Endodermal cell (in vitro differentiated cells): ENCODE data around the gene ZFYVE28. TPM values are rescaled to one million over a fixed set of nuclear protein-coding genes. Genes with fewer than 3 reads are reported as not detected.

Source experiments
- DNase-seq: peaks from one replicate; pipeline ENCODE4 v3.0.0-alpha.2; 2017
- H3K27ac ChIP-seq: 2 replicates; pipeline ENCODE4 v1.5.1; 2013; ENCODE audit warnings: mild to moderate bottlenecking, low read depth, low read length, moderate library complexity
- H3K27me3 ChIP-seq: 2 replicates; pipeline ENCODE4 v1.6.1; 2013; ENCODE audit warnings: mild to moderate bottlenecking, low read length, moderate library complexity; ENCODE audit not compliant: insufficient read depth, control insufficient read depth, poor library complexity, severe bottlenecking
- H3K36me3 ChIP-seq: 2 replicates; pipeline ENCODE4 v1.7.0; 2013; ENCODE audit warnings: mild to moderate bottlenecking, low read length, moderate library complexity; ENCODE audit not compliant: control insufficient read depth, insufficient read depth
- H3K4me1 ChIP-seq: one replicate; pipeline ENCODE4 v1.7.0; 2013; ENCODE audit warnings: low read length; ENCODE audit not compliant: control insufficient read depth, insufficient read depth
- H3K4me3 ChIP-seq: 2 replicates; pipeline ENCODE4 v1.5.1; 2013; ENCODE audit warnings: mild to moderate bottlenecking, low read length, moderate library complexity
- H3K9ac ChIP-seq: 2 replicates; pipeline ENCODE4 v1.6.1; 2013; ENCODE audit warnings: mild to moderate bottlenecking, low read length, moderate library complexity; ENCODE audit not compliant: poor library complexity, severe bottlenecking; ENCODE audit errors: extremely low read depth
- H3K9me3 ChIP-seq: 2 replicates; pipeline ENCODE4 v1.6.1; 2013; ENCODE audit warnings: mild to moderate bottlenecking, low read length, moderate library complexity; ENCODE audit not compliant: control insufficient read depth
- H3K27ac Mint-ChIP-seq: 2 replicates; pipeline ENCODE4 v1.8.0; 2020; ENCODE audit warnings: mixed read lengths
- H3K27me3 Mint-ChIP-seq: 2 replicates; pipeline ENCODE4 v1.8.0; 2021; ENCODE audit warnings: mild to moderate bottlenecking, mixed read lengths; ENCODE audit not compliant: insufficient read depth
- H3K36me3 Mint-ChIP-seq: 2 replicates; pipeline ENCODE4 v1.8.0; 2020; ENCODE audit warnings: low read depth, mixed read lengths
- H3K4me1 Mint-ChIP-seq: 2 replicates; pipeline ENCODE4 v1.8.0; 2020; ENCODE audit warnings: mixed read lengths
- H3K4me3 Mint-ChIP-seq: 2 replicates; pipeline ENCODE4 v1.8.0; 2020; ENCODE audit warnings: mild to moderate bottlenecking, moderate library complexity, mixed read lengths
- H3K9me3 Mint-ChIP-seq: 2 replicates; pipeline ENCODE4 v1.8.0; 2020; ENCODE audit warnings: mild to moderate bottlenecking, mixed read lengths
- CTCF ChIP-seq: fragments of 200-600 bp; sonication (generic); conservative IDR thresholded peaks from 2 replicates; pipeline ENCODE4 v1.5.0; 2021; ENCODE audit warnings: antibody characterized with exemption, mild to moderate bottlenecking
- WGBS, 2 experiments: methylation state at CpG; one replicate each; pipeline versions ENCODE4 v1.1.5 to v1.1.7; 2013; ENCODE audit warnings: missing lambda C conversion rate in 2 of 2, mixed read lengths in 1 of 2; ENCODE audit not compliant: insufficient coverage in 1 of 2, insufficient read length in 1 of 2; 5-methylcytosine and 5-hydroxymethylcytosine counted together
- total RNA-seq, 2 donors: library from RNA; stranded (reverse); fragmentation: NEBNext Ultra II Directional in 1 of 2; extraction: Animal tissue kit (Norgen Biotek cat#: 25700) in 1 of 2; gene quantifications; 2 replicates in 1 of 2; 3 replicates in 1 of 2; pipeline ENCODE4 v1.2.1, GENCODE V29; 2021

Gene ZFYVE28
- total RNA-seq, 2 donors from 2014 or later = 0.73 to 1.6 TPM

GRCh38 chr4:2449511-2450392 is 31.3 kb upstream of the ZFYVE28 start:
- no peaks in the 10 kb centered on the region for H3K4me1 Mint-ChIP-seq
- WGBS, 2 experiments = 89 to 92% methylated on average over 17 to 27 of the region's 27 CpGs
- H3K4me3 Mint-ChIP-seq = no peak overlapping the region
- H3K27ac ChIP-seq = no peak overlapping the region
- H3K27me3 Mint-ChIP-seq = peaks cover 3% of the 10 kb centered on the region
- TF ChIP-seq CTCF = no peak
- H3K36me3 ChIP-seq = no peaks in the 10 kb centered on the region
- H3K4me3 ChIP-seq = no peak overlapping the region
- no peaks in the 10 kb centered on the region for H3K4me1 ChIP-seq
- no peaks in the 10 kb centered on the region for H3K9me3 ChIP-seq
- no peaks in the 10 kb centered on the region for H3K27me3 ChIP-seq
- H3K27ac Mint-ChIP-seq = no peak overlapping the region
- no peaks in the 10 kb centered on the region for H3K36me3 Mint-ChIP-seq
- H3K9me3 Mint-ChIP-seq = no peaks in the 10 kb centered on the region
- no peak for DNase-seq
- no peak overlapping the region for H3K9ac ChIP-seq

GRCh38 chr4:2449051-2449450 is 30.6 kb upstream of the ZFYVE28 start:
- H3K4me3 Mint-ChIP-seq = no peak overlapping the region
- H3K27me3 Mint-ChIP-seq = peaks cover 3% of the 10 kb centered on the region
- no peak overlapping the region for H3K27ac Mint-ChIP-seq

GRCh38 chr4:2448589-2448988 is 30.1 kb upstream of the ZFYVE28 start:
- H3K9me3 ChIP-seq = no peaks in the 10 kb centered on the region
- Mint-ChIP-seq H3K9me3 (no peaks in the 10 kb centered on the region), H3K36me3 (no peaks in the 10 kb centered on the region), H3K27ac (no peak overlapping the region), H3K27me3 (peaks cover 3% of the 10 kb centered on the region), H3K4me1 (no peaks in the 10 kb centered on the region), H3K4me3 (no peak overlapping the region)
- H3K9ac ChIP-seq = no peak overlapping the region
- no peaks in the 10 kb centered on the region for H3K36me3 ChIP-seq
- H3K27ac ChIP-seq = no peak overlapping the region
- WGBS, 2 experiments = 82 to 85% methylated on average over 3 to 7 of the region's 7 CpGs
- no peak for TF ChIP-seq CTCF
- H3K27me3 ChIP-seq = no peaks in the 10 kb centered on the region
- no peak overlapping the region for H3K4me3 ChIP-seq
- H3K4me1 ChIP-seq = no peaks in the 10 kb centered on the region
- DNase-seq = no peak

More at GRCh38 chr4:2449051-2449450, 30.6 kb upstream of the ZFYVE28 start:
- Histone ChIP-seq H3K9ac (no peak overlapping the region), H3K27ac (no peak overlapping the region), H3K4me1 (no peaks in the 10 kb centered on the region), H3K27me3 (no peaks in the 10 kb centered on the region), H3K9me3 (no peaks in the 10 kb centered on the region), H3K36me3 (no peaks in the 10 kb centered on the region), H3K4me3 (no peak overlapping the region)
- Mint-ChIP-seq H3K36me3 (no peaks in the 10 kb centered on the region), H3K4me1 (no peaks in the 10 kb centered on the region), H3K9me3 (no peaks in the 10 kb centered on the region)
- no peak for TF ChIP-seq CTCF
- no peak for DNase-seq
- WGBS, 2 experiments = 94 to 100% methylated on average over 3 to 11 of the region's 11 CpGs
